H1 (cell line): Measurements from ENCODE around the gene MT1X. TPM values are rescaled to one million over a fixed set of nuclear protein-coding genes. Genes with fewer than 3 reads are reported as not detected.
"Not testable (repeated sequence)": the region's sequence is repeated elsewhere in the genome, so short reads cannot be mapped to it uniquely, and the experiment has no call there.

ENCODE experiments used
- CTCF ChIA-PET: fragments of 300-600 bp; sonication (Branson Sonifier 250); formaldehyde crosslinking; loops from one replicate; lab custom pipeline; 2021; ENCODE audit not compliant: partially characterized antibody; lab: Charles Lee
- POLR2A ChIA-PET: fragments of 300-600 bp; sonication (Branson Sonifier 250); formaldehyde crosslinking; loops from one replicate; lab custom pipeline; 2021; ENCODE audit warnings: inconsistent platforms; ENCODE audit not compliant: partially characterized antibody; lab: Charles Lee
- DNase-seq, 2 experiments: peaks; one replicate each; pipeline versions ENCODE4 v3.0.0 to v3.0.0-alpha.2; 2010 to 2022; ENCODE audit warnings: low spot score in 2 of 2, low read depth in 1 of 2, mixed read lengths in 1 of 2
- FAIRE-seq: peaks from 2 replicates; lab custom pipeline; 2011; peaks lifted over from hg19 to GRCh38; lab: Jason Lieb, UNC
- H2AFZ ChIP-seq: 2 replicates; pipeline ENCODE4 v1.8.1; 2012; ENCODE audit warnings: low read length, inconsistent platforms
- H2AK5ac ChIP-seq: 2 replicates; pipeline ENCODE4 v1.6.1; 2013; ENCODE audit warnings: low read depth, low read length
- H2BK120ac ChIP-seq: replicated peaks from 2 replicates; pipeline ENCODE3; 2013; ENCODE audit warnings: low read depth, low read length, inconsistent platforms
- H2BK12ac ChIP-seq: 2 replicates; pipeline ENCODE4 v1.6.1; 2013; ENCODE audit warnings: low read depth, low read length
- H2BK15ac ChIP-seq: 2 replicates; pipeline ENCODE4 v1.6.1; 2013; ENCODE audit warnings: low read length
- H2BK20ac ChIP-seq: 2 replicates; pipeline ENCODE4 v1.6.1; 2013; ENCODE audit warnings: low read length
- H2BK5ac ChIP-seq: 2 replicates; pipeline ENCODE4 v1.6.1; 2013; ENCODE audit warnings: low read depth, low read length
- H3K14ac ChIP-seq: 2 replicates; pipeline ENCODE4 v1.6.1; 2013; ENCODE audit warnings: inconsistent platforms; ENCODE audit not compliant: insufficient read length
- H3K18ac ChIP-seq: 2 replicates; pipeline ENCODE4 v1.6.1; 2013; ENCODE audit warnings: low read length; ENCODE audit errors: extremely low read depth
- H3K23ac ChIP-seq: 2 replicates; pipeline ENCODE4 v1.6.1; 2013; ENCODE audit warnings: inconsistent platforms; ENCODE audit not compliant: insufficient read length
- H3K23me2 ChIP-seq: 2 replicates; pipeline ENCODE4 v1.6.1; 2013; ENCODE audit warnings: low read depth, low read length
- H3K27ac ChIP-seq: 2 replicates; pipeline ENCODE4 v1.6.1; 2011; ENCODE audit warnings: low read depth, low read length, inconsistent platforms
- H3K27me3 ChIP-seq, 4 experiments: replicated peaks in 1 of 4; 1 replicate in 1 of 4; 2 replicates in 3 of 4; pipeline versions ENCODE4 v1.6.1 to v1.8.1; 2011 to 2013; ENCODE audit warnings: low read length in 3 of 4, mild to moderate bottlenecking in 3 of 4, inconsistent platforms in 2 of 4, mixed read lengths in 2 of 4, moderate library complexity in 1 of 4; ENCODE audit not compliant: control insufficient read depth in 3 of 4, insufficient read depth in 3 of 4; ENCODE audit errors: extremely low read depth in 1 of 4
- H3K36me3 ChIP-seq, 4 experiments: 2 replicates each; pipeline versions ENCODE4 v1.6.1 to v1.8.1; 2011 to 2013; ENCODE audit warnings: mild to moderate bottlenecking in 4 of 4, low read length in 3 of 4, moderate library complexity in 2 of 4, control low read depth in 1 of 4, inconsistent platforms in 1 of 4; ENCODE audit not compliant: insufficient read depth in 4 of 4, control insufficient read depth in 2 of 4
- H3K4ac ChIP-seq: replicated peaks from 2 replicates; pipeline ENCODE3; 2013; ENCODE audit warnings: low read length, low read depth, mixed read lengths, inconsistent platforms; ENCODE audit not compliant: insufficient read length
- H3K4me1 ChIP-seq, 4 experiments: replicated peaks in 1 of 4; 1 replicate in 1 of 4; 2 replicates in 3 of 4; pipeline versions ENCODE4 v1.6.1 to v1.8.1; 2011 to 2013; ENCODE audit warnings: low read length in 3 of 4, inconsistent platforms in 2 of 4, mixed read lengths in 1 of 4; ENCODE audit not compliant: insufficient read depth in 4 of 4, control insufficient read depth in 3 of 4
- H3K4me2 ChIP-seq, 2 experiments: 2 replicates each; pipeline versions ENCODE4 v1.6.1 to v1.8.1; 2011 to 2013; ENCODE audit warnings: low read depth in 2 of 2, low read length in 2 of 2, control low read depth in 1 of 2, inconsistent platforms in 1 of 2, mild to moderate bottlenecking in 1 of 2; ENCODE audit not compliant: insufficient read depth in 1 of 2
- H3K4me3 ChIP-seq, 4 experiments: fragments of 200-600, 300-600 bp in 1 of 4; sonication (generic), shearing (Covaris generic), sonication (Bioruptor Twin) in 1 of 4; 2 replicates each; pipeline versions ENCODE4 v1.5.1 to v1.8.1; 2011 to 2016; ENCODE audit warnings: low read length in 4 of 4, low read depth in 3 of 4, control low read depth in 2 of 4, inconsistent platforms in 2 of 4, mild to moderate bottlenecking in 2 of 4, mixed read lengths in 1 of 4, moderate library complexity in 1 of 4; ENCODE audit not compliant: insufficient read depth in 2 of 4; ENCODE audit errors: extremely low read depth in 1 of 4
- H3K56ac ChIP-seq: replicated peaks from 2 replicates; pipeline ENCODE3; 2013; ENCODE audit warnings: low read depth, mild to moderate bottlenecking, mixed read lengths, low read length, inconsistent platforms; ENCODE audit not compliant: insufficient read length
- H3K79me1 ChIP-seq: 2 replicates; pipeline ENCODE4 v1.6.1; 2013; ENCODE audit warnings: low read depth, low read length, control low read depth
- H3K79me2 ChIP-seq, 2 experiments: 2 replicates each; pipeline versions ENCODE4 v1.6.1 to v1.8.1; 2012 to 2013; ENCODE audit warnings: low read length in 2 of 2, mild to moderate bottlenecking in 2 of 2, inconsistent platforms in 1 of 2; ENCODE audit not compliant: insufficient read depth in 2 of 2, control insufficient read depth in 1 of 2
- H3K9ac ChIP-seq, 4 experiments: replicated peaks in 1 of 4; 1 replicate in 1 of 4; 2 replicates in 3 of 4; pipeline versions ENCODE4 v1.6.1 to v1.8.1; 2011 to 2013; ENCODE audit warnings: low read depth in 3 of 4, low read length in 3 of 4, control low read depth in 2 of 4, mild to moderate bottlenecking in 2 of 4, moderate library complexity in 2 of 4, inconsistent platforms in 1 of 4; ENCODE audit errors: extremely low read depth in 1 of 4
- H3K9me3 ChIP-seq, 2 experiments: 2 replicates each; pipeline versions ENCODE4 v1.6.1 to v1.8.1; 2012 to 2013; ENCODE audit warnings: mild to moderate bottlenecking in 2 of 2, moderate library complexity in 2 of 2, control low read depth in 1 of 2, inconsistent platforms in 1 of 2, low read depth in 1 of 2, low read length in 1 of 2, mixed read lengths in 1 of 2; ENCODE audit not compliant: insufficient read depth in 2 of 2
- H4K20me1 ChIP-seq, 2 experiments: replicated peaks in 1 of 2; 2 replicates each; pipeline versions ENCODE3 to v1.8.1; 2011 to 2013; ENCODE audit warnings: inconsistent platforms in 2 of 2, low read length in 2 of 2, mild to moderate bottlenecking in 1 of 2; ENCODE audit not compliant: insufficient read depth in 2 of 2, control insufficient read depth in 1 of 2
- H4K5ac ChIP-seq: 2 replicates; pipeline ENCODE4 v1.6.1; 2013; ENCODE audit warnings: low read length, low read depth, mixed read lengths, inconsistent platforms; ENCODE audit not compliant: insufficient read length
- H4K8ac ChIP-seq: 2 replicates; pipeline ENCODE4 v1.8.0; 2013; ENCODE audit warnings: mild to moderate bottlenecking, moderate library complexity, low read length, inconsistent platforms; ENCODE audit not compliant: insufficient read depth; ENCODE audit errors: extremely low read depth
- H4K91ac ChIP-seq: replicated peaks from 2 replicates; pipeline ENCODE3; 2013; ENCODE audit warnings: low read length, mixed read lengths, inconsistent platforms; ENCODE audit not compliant: insufficient read length
- WGBS, 2 experiments: shearing (Covaris generic) in 1 of 2; methylation state at CpG; one replicate each; pipeline versions ENCODE4 v1.1.6 to v1.1.7; 2013 to 2015; ENCODE audit warnings: low lambda C conversion rate in 2 of 2, mixed read lengths in 2 of 2, inconsistent platforms in 1 of 2, low coverage in 1 of 2, missing lambda C conversion rate in 1 of 2; ENCODE audit not compliant: insufficient replicate concordance in 2 of 2, insufficient coverage in 1 of 2, insufficient read length in 1 of 2; ENCODE audit errors: extremely low coverage in 1 of 2, missing lambda C conversion rate in 1 of 2; 5-methylcytosine and 5-hydroxymethylcytosine counted together
- polyA plus RNA-seq, 7 experiments: library from polyadenylated mRNA; depleted of rRNA in 3 of 7; stranded (reverse) in 5 of 7; unstranded in 2 of 7; fragments of >200 nt in 5 of 7; fragments of 200-250 nt in 2 of 7; gene quantifications; 1 replicate in 5 of 7; 2 replicates in 1 of 7; 4 replicates in 1 of 7; pipeline versions ENCODE4 v1.2.1 to v1.2.3, GENCODE V29; 2011 to 2013; ENCODE audit warnings: missing spikeins in 2 of 7, mixed read lengths in 2 of 7
- total RNA-seq: library from RNA; stranded (reverse); fragmentation: NEBNext Ultra II Directional; extraction: Animal tissue kit (Norgen Biotek cat#: 25700); gene quantifications from 2 replicates; pipeline ENCODE4 v1.2.1, GENCODE V29; 2021

Gene MT1X
- total and polyA plus RNA-seq, 2 of the 8 experiments (the other 6 are each of a cell fraction or from before 2014, with no cell fraction given): 52.4 to 1,060 TPM

DNA sequence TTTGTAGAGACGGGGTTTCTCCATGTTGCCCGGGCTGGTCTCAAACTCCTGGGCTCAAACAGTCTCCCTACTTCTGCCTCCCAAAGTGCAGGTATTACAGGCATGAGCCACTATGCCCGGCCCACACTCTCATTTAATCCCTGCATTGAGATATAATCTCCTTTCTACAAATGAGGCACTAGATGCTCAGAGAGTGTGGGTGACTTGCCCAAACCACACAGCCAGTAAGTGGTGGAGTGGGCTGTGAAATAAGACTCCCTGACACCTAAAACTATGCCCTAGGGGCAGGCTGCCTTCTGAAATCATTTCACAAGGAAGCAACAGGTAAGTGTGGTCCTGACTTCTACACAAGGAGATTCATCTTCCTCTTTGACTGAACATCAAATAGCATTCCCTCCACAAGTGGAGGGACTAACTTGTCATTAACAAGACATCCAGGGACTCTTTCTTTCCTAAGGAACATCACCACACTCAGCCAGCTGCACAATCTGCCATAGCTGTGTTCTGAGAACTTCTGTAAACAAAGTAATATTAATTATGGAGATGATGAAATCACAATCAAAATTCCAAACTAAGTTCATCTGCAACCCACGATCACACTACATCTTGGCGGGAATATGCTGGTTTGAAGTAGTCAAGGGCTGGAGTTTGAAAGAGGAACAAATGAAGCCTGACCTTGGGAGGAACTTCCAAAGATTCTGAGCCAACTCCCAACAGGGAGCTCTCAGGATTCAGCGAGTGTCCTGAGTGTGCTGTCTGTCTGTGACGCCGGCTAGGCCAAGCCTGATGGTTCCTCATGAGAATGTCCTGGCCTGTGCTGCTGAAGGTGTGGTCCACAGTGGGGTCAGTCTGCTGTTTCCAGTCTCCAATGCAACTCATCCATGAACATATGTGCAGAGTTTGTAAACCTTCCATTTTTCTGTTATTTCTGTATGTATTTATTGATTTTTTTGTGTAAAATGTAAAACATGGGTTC is 16.7 kb upstream of the MT1X start:
- H3K4me3 ChIP-seq, DNase-seq, H3K4me2 ChIP-seq, H3K4ac ChIP-seq, H2BK15ac ChIP-seq, H3K9me3 ChIP-seq, H3K79me1 ChIP-seq, H2AK5ac ChIP-seq, H2BK120ac ChIP-seq, H3K23ac ChIP-seq, H4K5ac ChIP-seq, H3K27ac ChIP-seq, H3K18ac ChIP-seq, H4K8ac ChIP-seq, H2BK12ac ChIP-seq, H2BK5ac ChIP-seq, H2BK20ac ChIP-seq, H3K79me2 ChIP-seq, H4K91ac ChIP-seq, H3K9ac ChIP-seq, H3K56ac ChIP-seq, H3K36me3 ChIP-seq, H4K20me1 ChIP-seq, H2AFZ ChIP-seq, H3K14ac ChIP-seq: not testable (repeated sequence)
- 67% methylated on average over 8 of the region's 8 CpGs; no CpG with 5 or more reads in 1 of the 2 experiments for WGBS, 2 experiments
- ChIA-PET CTCF (interaction anchor here (0.7 kb wide), 1 partner anchor 16 kb away, joined by 3 read pairs; no protein-coding TSS in a partner anchor), POLR2A (interaction anchor here (1.7 to 13.9 kb wide), 4 partner anchors 11 to 40 kb away, joined by 7 to 205 read pairs (median 46); partner anchors contain the start of genes MT1B, MT1E, MT1F and MT1X)
- FAIRE-seq: peak; percentile 32
- Histone ChIP-seq H3K23me2 (peaks cover 17% of the 10 kb centered on the region; the same call in 1 of the 2 replicates), H3K4me1 (peaks cover 3 to 17% (median 14%) of the 10 kb centered on the region in 4 experiments), H3K27me3 (peaks cover 89 to 100% (median 98%) of the 10 kb centered on the region in 4 experiments)
